ENCODE results near the gene ARRB2. TPM values are rescaled to one million over a fixed set of nuclear protein-coding genes. Genes with fewer than 3 reads are reported as not detected.
"Not testable (repeated sequence)": the region's sequence is repeated elsewhere in the genome, so short reads cannot be mapped to it uniquely, and the experiment has no call there.

Gene ARRB2
- total RNA-seq, 4 donors from 2014 or later, result 12.1 to 20.6 (median 16.0) TPM

GRCh38 chr17:4674685-4674998 lies 35.8 kb upstream of the ARRB2 start:
- Histone ChIP-seq H3K9me3 (no peaks in the 10 kb centered on the region), H3K27ac (no peak overlapping the region), H3K4me3 (no peak overlapping the region), H3K36me3 (peaks cover 90% of the 10 kb centered on the region), H3K27me3 (no peaks in the 10 kb centered on the region), H3K4me1 (no peaks in the 10 kb centered on the region)
- WGBS, result 100% methylated on average over 5 of the region's 8 CpGs
- TF ChIP-seq CTCF (IDR thresholded peaks at IDR 0.05) (no peak), EP300 (IDR thresholded peaks at IDR 0.05) (no peak), POLR2AphosphoS5 (IDR thresholded peaks at IDR 0.05) (no peak), POLR2A (IDR thresholded peaks at IDR 0.05) (no peak)
- DNase-seq (ENCODE audit: low spot score in 2 of 2), result no peak

GRCh38 chr17:4675791-4676190 lies 34.6 kb upstream of the ARRB2 start:
- H3K36me3 ChIP-seq, result peaks cover 95% of the 10 kb centered on the region

GRCh38 chr17:4676791-4677190 lies 33.6 kb upstream of the ARRB2 start:
- peak in 1 of 2 donors; percentile 59 for DNase-seq (ENCODE audit: low spot score in 2 of 2)

More at GRCh38 chr17:4675791-4676190, 34.6 kb upstream of the ARRB2 start:
- DNase-seq (ENCODE audit: low spot score in 2 of 2), result no peak
- TF ChIP-seq POLR2AphosphoS5 (IDR thresholded peaks at IDR 0.05) (no peak), POLR2A (IDR thresholded peaks at IDR 0.05) (no peak), CTCF (IDR thresholded peaks at IDR 0.05) (no peak), EP300 (IDR thresholded peaks at IDR 0.05) (no peak)
- no peak overlapping the region for H3K27ac ChIP-seq
- H3K4me3 ChIP-seq, result no peak overlapping the region
- 95% methylated on average over 10 of the region's 10 CpGs for WGBS
- H3K27me3 ChIP-seq, result no peaks in the 10 kb centered on the region
- no peaks in the 10 kb centered on the region for H3K9me3 ChIP-seq
- no peaks in the 10 kb centered on the region for H3K4me1 ChIP-seq

GRCh38 chr17:4678448-4679026 lies 31.9 kb upstream of the ARRB2 start:
- TF ChIP-seq POLR2A (IDR thresholded peaks at IDR 0.05) (no peak), EP300 (IDR thresholded peaks at IDR 0.05) (no peak), POLR2AphosphoS5 (IDR thresholded peaks at IDR 0.05) (no peak), CTCF (IDR thresholded peaks at IDR 0.05) (no peak)
- Histone ChIP-seq H3K4me1 (no peaks in the 10 kb centered on the region), H3K36me3 (peaks cover 90% of the 10 kb centered on the region), H3K9me3 (no peaks in the 10 kb centered on the region), H3K27me3 (no peaks in the 10 kb centered on the region), H3K4me3 (no peak overlapping the region), H3K27ac (no peak overlapping the region)
- DNase-seq (ENCODE audit: low spot score in 2 of 2), result peak in 1 of 2 donors; percentile 38
- 54% methylated on average over 14 of the region's 14 CpGs for WGBS

More at GRCh38 chr17:4676791-4677190, 33.6 kb upstream of the ARRB2 start:
- H3K27ac ChIP-seq, result no peak overlapping the region
- WGBS, result 94% methylated on average over 7 of the region's 7 CpGs
- no peaks in the 10 kb centered on the region for H3K4me1 ChIP-seq
- peaks cover 95% of the 10 kb centered on the region for H3K36me3 ChIP-seq
- no peaks in the 10 kb centered on the region for H3K27me3 ChIP-seq
- H3K9me3 ChIP-seq, result no peaks in the 10 kb centered on the region
- TF ChIP-seq POLR2AphosphoS5 (IDR thresholded peaks at IDR 0.05), result no peak
- no peak for TF ChIP-seq EP300 (IDR thresholded peaks at IDR 0.05)
- TF ChIP-seq CTCF (IDR thresholded peaks at IDR 0.05), result no peak
- no peak for TF ChIP-seq POLR2A (IDR thresholded peaks at IDR 0.05)
- no peak overlapping the region for H3K4me3 ChIP-seq

GRCh38 chr17:4679658-4680057 lies 30.8 kb upstream of the ARRB2 start:
- no peaks in the 10 kb centered on the region for H3K27me3 ChIP-seq
- TF ChIP-seq CTCF (IDR thresholded peaks at IDR 0.05) (no peak), EP300 (IDR thresholded peaks at IDR 0.05) (no peak), POLR2A (IDR thresholded peaks at IDR 0.05) (no peak), POLR2AphosphoS5 (IDR thresholded peaks at IDR 0.05) (no peak)
- DNase-seq (ENCODE audit: low spot score in 2 of 2), result peak in 1 of 2 donors; percentile 55
- H3K9me3 ChIP-seq, result no peaks in the 10 kb centered on the region
- no peak overlapping the region for H3K27ac ChIP-seq
- WGBS, result 74% methylated on average over 7 of the region's 7 CpGs
- no peaks in the 10 kb centered on the region for H3K4me1 ChIP-seq
- no peak overlapping the region for H3K4me3 ChIP-seq
- H3K36me3 ChIP-seq, result peaks cover 79% of the 10 kb centered on the region

GRCh38 chr17:4683739-4684138 lies 26.7 kb upstream of the ARRB2 start:
- DNase-seq (ENCODE audit: low spot score in 2 of 2); H3K27ac ChIP-seq; H3K27me3 ChIP-seq; H3K4me3 ChIP-seq; H3K4me1 ChIP-seq; H3K9me3 ChIP-seq: not testable (repeated sequence)
- peaks cover 51% of the 10 kb centered on the region for H3K36me3 ChIP-seq
- WGBS, result 79% methylated on average over 5 of the region's 5 CpGs

- not testable (repeated sequence) for H3K4me1 ChIP-seq, H3K4me3 ChIP-seq
Measured at GRCh38 chr17:4689872-4690271, 20.6 kb upstream of the ARRB2 start.

More at GRCh38 chr17:4689872-4690271, 20.6 kb upstream of the ARRB2 start:
- 88% methylated on average over 12 of the region's 12 CpGs for WGBS
- not testable (repeated sequence) for H3K9me3 ChIP-seq; H3K27ac ChIP-seq; H3K27me3 ChIP-seq; DNase-seq (ENCODE audit: low spot score in 2 of 2)
- peaks cover 35% of the 10 kb centered on the region for H3K36me3 ChIP-seq

All from suprapubic skin (tissue), 4 donors.